Large intestine (tissue), 3 donors: ENCODE measurements around the gene TMEM259. TPM values are rescaled to one million over a fixed set of nuclear protein-coding genes. Genes with fewer than 3 reads are reported as not detected.

Experiments
- DNase-seq, 2 donors: peaks; one replicate each; pipeline versions ENCODE4 v3.0.0 to v3.0.0-alpha.2; 2013
- H3K27ac ChIP-seq: one replicate; pipeline ENCODE4 v1.5.1; 2013; ENCODE audit warnings: low read length
- H3K27me3 ChIP-seq: 2 replicates; pipeline ENCODE4 v1.6.1; 2013; ENCODE audit warnings: low read length; ENCODE audit not compliant: control insufficient read depth, insufficient read depth
- H3K36me3 ChIP-seq: 2 replicates; pipeline ENCODE4 v1.6.1; 2013; ENCODE audit warnings: low read length; ENCODE audit not compliant: control insufficient read depth, insufficient read depth
- H3K4me1 ChIP-seq: one replicate; pipeline ENCODE4 v1.6.1; 2013; ENCODE audit warnings: low read length; ENCODE audit not compliant: control insufficient read depth, insufficient read depth
- H3K4me3 ChIP-seq: one replicate; pipeline ENCODE4 v1.5.1; 2013; ENCODE audit warnings: low read length
- H3K9me3 ChIP-seq: one replicate; pipeline ENCODE4 v1.6.1; 2013; ENCODE audit warnings: mild to moderate bottlenecking, low read depth, low read length, moderate library complexity; ENCODE audit not compliant: control insufficient read depth
- WGBS: methylation state at CpG from one replicate; pipeline ENCODE4 v1.1.5; 2013; ENCODE audit warnings: low lambda C conversion rate; ENCODE audit not compliant: insufficient coverage; 5-methylcytosine and 5-hydroxymethylcytosine counted together
- polyA plus RNA-seq: library from polyadenylated mRNA; unstranded; fragments of 120-200 nt; gene quantifications from one replicate; pipeline ENCODE4 v1.2.1, GENCODE V29; 2013

TMEM259 gene
- polyA plus RNA-seq, 1 donor = 144 TPM

DNA sequence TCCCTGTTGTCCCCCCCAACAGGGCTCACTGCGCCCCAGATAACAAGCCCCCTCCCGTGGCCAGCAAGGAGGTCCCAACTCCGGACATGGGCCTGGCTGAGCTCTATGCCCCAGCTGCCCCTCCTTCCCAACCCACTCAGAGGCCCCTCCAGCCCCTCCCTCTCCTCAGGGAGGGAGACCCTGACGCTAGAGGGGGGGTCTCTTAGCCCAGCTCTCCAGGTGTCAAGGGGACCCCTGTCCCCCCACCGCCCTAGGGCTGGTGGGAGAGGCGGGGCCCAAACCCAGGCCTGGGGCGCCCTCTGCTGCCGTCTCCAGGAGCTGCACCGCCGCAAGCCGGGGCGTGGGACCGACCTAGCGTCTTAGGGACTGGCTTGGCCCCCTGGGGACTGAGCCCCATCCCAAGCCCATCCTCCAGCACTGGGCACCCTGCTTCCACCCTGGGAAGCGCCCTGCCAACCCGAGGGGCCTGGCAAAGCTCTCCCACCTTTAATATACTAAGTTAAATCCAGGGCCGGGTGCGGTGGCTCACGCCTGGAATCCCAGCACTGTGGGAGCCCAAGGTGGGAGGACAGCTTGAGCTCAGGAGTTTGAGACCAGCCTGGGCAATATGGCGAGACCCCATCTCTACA, 19.3 kb downstream of the TMEM259 start:
- H3K36me3 ChIP-seq = no peaks in the 10 kb centered on the region
- no CpG with 5 or more reads among the region's 20 CpGs for WGBS
- H3K27ac ChIP-seq = no peak overlapping the region
- H3K27me3 ChIP-seq = peaks cover 54% of the 10 kb centered on the region
- no peak overlapping the region for H3K4me3 ChIP-seq
- peaks cover 11% of the 10 kb centered on the region for H3K4me1 ChIP-seq
- DNase-seq = no peak
- peaks cover 14% of the 10 kb centered on the region for H3K9me3 ChIP-seq

DNA sequence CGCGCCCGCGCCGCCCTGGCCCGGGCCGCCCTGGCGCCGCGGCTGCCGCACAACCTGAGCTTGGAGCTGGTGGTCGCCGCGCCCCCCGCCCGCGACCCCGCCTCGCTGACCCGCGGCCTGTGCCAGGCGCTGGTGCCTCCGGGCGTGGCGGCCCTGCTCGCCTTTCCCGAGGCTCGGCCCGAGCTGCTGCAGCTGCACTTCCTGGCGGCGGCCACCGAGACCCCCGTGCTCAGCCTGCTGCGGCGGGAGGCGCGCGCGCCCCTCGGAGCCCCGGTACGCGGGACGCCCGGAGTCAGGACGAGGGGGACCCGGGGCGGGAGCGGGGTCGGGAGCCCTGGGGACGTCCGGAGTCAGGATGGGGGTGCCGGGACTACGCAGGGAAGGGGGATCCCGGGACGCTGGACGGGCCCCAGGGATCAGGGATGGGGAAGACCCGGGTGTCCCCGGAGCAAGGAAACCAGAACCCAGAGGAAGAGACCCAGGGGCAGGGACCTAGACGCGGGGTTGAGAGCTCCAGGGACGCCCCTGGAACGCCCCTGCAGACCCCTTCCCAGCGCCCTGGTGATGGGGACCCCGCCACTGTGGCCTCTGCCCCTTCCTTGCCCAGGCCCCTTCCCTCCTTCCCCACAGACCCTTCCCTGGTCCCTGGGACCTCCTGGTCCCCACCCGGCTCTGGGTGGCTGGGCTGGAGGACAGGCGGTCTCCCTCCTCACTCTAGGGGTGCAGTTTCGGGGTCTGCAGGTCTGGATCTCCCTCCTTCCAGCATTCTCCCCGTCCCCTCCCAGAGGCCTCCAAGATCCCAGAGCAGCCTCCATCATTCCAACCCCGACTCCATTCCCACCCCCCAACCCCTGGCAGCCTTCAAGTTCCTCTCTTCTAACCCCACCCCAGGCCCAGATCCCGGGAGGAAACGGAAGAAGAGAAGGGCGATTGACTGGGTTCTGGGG, 20.1 kb downstream of the TMEM259 start:
- DNase-seq = no peak
- Histone ChIP-seq H3K36me3 (no peaks in the 10 kb centered on the region), H3K4me3 (no peak overlapping the region), H3K4me1 (peaks cover 18% of the 10 kb centered on the region), H3K27ac (no peak overlapping the region), H3K9me3 (peaks cover 18% of the 10 kb centered on the region), H3K27me3 (peaks cover 62% of the 10 kb centered on the region)
- 33% methylated on average over 3 of the region's 73 CpGs for WGBS

DNA sequence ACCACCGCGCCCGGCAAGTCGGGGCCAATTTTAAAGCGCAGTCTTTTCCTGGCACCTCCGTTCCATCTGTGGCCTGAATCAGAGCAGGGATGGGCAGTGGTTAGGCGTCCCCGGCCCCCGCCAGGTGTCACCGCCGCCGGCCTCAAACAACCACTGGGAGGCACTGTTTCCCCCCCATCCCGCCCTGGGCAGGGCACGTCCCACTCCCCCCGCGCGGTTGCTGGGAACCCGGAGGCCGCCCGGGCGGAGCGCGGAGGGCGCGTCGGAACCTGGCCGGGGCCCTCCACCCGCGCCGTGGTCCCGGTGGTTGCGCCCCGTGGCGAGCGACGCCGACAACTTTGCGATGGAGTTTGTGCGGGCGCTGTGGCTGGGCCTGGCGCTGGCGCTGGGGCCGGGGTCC, 20.8 kb downstream of the TMEM259 start, which contains the start of gene GRIN3B:
Gene GRIN3B (plus strand): TSS at position 325 of the 400 bp plus-strand sequence. CDS start 19 bp downstream, at position 344.
- Histone ChIP-seq H3K27me3 (peaks cover 69% of the 10 kb centered on the region), H3K4me3 (no peak within 1 kb of the TSS), H3K36me3 (no peaks in the 10 kb centered on the region), H3K9me3 (peaks cover 18% of the 10 kb centered on the region), H3K4me1 (peaks cover 20% of the 10 kb centered on the region), H3K27ac (no peak within 1 kb of the TSS)
- peak in 1 of 2 donors; percentile 53 for DNase-seq
- no CpG with 5 or more reads among the region's 43 CpGs for WGBS

DNA sequence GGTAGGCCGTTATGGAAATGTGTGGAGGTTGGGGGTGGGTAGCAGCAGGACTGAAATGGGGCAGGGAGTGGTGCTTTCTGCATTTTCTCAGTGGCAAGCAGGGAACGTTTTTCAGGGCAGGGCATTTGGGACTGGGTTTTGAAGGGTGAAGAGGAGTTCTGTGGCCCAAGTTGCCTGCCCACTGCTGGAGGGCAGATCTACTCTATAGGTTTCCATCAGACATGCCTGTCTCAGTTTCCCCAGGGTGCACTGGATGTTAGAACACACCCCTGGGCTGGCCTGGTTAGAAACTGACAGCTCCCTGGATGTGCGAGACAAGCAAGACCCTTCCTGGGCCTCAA, 21.6 kb downstream of the TMEM259 start:
- Histone ChIP-seq H3K9me3 (peaks cover 11% of the 10 kb centered on the region), H3K36me3 (peaks cover 4% of the 10 kb centered on the region), H3K27me3 (peaks cover 71% of the 10 kb centered on the region), H3K27ac (no peak overlapping the region), H3K4me3 (no peak overlapping the region), H3K4me1 (peaks cover 20% of the 10 kb centered on the region)
- DNase-seq = no peak
- WGBS = 80% methylated on average over 1 of the region's 3 CpGs

DNA sequence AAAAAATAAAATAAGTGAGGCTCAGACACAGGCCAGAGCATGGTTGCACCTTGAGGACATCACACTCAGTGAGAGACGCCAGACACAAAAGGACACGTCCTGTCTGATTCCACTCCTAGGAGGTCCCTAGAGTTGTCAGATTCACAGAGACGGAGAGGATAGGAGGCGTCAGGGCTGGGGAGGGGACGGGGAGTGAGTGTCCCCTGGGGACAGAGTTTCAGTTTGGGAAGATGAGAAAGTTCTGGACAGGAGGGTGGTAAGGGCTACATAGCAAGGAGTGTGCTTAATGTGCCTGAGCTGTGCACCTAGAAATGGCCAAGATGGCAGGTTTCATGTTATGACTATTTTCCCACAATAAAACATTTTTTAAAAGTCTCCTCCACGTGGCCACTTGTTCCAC, 22.9 kb downstream of the TMEM259 start:
- Histone ChIP-seq H3K9me3 (peaks cover 12% of the 10 kb centered on the region), H3K36me3 (peaks cover 10% of the 10 kb centered on the region), H3K4me1 (peaks cover 20% of the 10 kb centered on the region), H3K27me3 (peaks cover 71% of the 10 kb centered on the region), H3K4me3 (no peak overlapping the region), H3K27ac (no peak overlapping the region)
- no CpG with 5 or more reads among the region's 6 CpGs for WGBS
- DNase-seq = no peak

DNA sequence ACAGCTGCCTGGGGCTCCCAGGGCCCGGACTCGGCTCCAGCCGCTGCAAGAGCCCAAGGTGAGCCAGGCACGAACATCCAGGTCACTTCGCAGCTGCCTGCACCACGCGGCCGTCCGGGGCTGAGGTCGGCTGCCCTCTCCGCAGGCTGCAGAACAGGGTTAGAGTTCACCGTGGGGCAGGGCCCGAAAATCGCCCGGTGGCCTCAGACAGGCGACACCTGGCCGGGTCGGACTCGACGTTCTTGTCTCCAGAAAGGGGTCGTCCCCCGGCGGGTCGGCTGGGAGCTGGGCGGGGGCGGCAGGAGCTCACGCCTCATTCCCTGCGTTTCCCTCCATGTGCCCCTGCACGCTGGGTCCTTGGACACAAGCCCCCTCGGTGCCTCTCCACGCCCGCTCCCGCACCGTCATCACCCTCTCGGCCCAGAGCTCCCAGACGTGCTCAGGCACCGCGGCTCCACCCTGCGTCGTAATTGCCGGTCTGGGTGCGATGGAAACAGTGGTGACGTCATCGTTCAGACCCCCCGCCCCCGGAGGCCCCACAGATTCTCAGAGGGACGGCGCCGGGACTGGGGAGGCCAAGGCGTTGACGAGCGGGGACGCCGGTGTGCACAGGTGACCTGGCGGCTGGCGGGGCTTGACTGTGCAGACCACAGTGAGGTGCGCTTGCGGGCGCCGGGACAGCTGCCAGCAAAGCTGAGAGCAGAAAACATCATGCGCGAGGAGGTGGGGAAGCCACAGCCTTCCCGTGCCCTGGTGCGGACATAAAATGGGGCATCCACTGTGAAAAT, 24.7 kb downstream of the TMEM259 start:
- Histone ChIP-seq H3K4me1 (peaks cover 14% of the 10 kb centered on the region), H3K4me3 (no peak overlapping the region), H3K27ac (no peak overlapping the region), H3K9me3 (peaks cover 22% of the 10 kb centered on the region), H3K36me3 (peaks cover 16% of the 10 kb centered on the region), H3K27me3 (peaks cover 58% of the 10 kb centered on the region)
- WGBS = no CpG with 5 or more reads among the region's 64 CpGs
- DNase-seq = peak; percentile 61 to 73

DNA sequence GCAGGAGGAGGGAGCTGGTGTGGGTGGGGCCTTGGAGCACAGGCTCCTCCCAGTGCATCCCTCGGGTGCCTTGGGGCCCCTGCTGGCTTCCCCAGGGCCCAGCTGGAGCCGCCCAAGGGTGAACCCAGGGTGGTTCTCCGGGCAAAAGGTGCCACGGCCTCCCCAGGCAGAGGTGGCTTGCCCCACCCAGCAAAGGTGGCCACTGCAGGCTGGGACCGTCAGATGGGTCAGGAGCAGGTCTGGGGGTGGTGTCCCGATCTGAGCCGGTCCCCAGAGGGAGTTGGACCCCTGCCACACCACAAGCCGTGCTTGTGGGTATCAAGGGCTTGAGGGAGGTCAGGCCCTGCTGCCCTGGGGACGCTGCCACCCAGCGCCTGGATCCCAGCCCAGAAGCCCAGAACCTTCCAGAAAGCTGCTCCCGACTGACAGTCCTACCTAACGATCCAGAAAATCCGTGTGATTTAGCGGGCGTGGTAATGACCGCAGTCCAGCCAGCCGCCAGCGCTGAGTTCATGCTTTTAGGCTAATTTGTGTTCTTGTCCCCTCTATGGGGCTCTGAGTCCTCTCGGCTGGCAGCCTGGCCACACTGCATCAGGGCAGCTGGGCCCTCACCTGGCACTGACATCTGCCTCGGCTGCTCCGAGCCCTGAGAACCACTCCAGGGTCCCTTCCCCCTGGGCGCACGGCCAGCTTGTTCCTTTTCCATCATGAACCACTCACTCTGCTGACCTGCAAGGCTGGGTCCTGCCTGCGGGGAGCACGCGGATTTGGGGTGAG, 25.7 kb downstream of the TMEM259 start:
- H3K4me1 ChIP-seq = peaks cover 9% of the 10 kb centered on the region
- peaks cover 52% of the 10 kb centered on the region for H3K27me3 ChIP-seq
- H3K4me3 ChIP-seq = no peak overlapping the region
- no CpG with 5 or more reads among the region's 26 CpGs for WGBS
- peaks cover 26% of the 10 kb centered on the region for H3K36me3 ChIP-seq
- peaks cover 27% of the 10 kb centered on the region for H3K9me3 ChIP-seq
- no peak overlapping the region for H3K27ac ChIP-seq
- DNase-seq = no peak

DNA sequence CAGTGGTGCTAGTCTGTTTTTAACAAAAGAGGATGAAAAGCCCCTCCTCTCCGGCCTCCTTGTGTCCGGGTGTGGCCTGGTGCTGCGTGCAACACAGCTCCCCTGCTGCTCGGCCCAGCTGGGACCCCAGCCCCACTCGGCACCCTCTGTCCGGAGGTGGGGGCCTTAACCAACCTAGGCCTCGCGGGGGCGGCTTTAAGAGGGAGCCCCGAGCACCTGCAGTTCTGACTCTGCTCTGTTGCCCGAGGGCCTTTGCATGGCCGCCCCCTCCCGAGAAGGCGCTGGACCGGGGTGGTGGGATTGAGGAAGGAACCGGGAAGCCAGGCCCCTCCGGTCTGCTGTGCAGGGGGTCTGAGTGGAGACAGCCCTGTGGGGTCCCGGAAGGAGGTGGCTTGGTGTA, 26.4 kb downstream of the TMEM259 start:
- peaks cover 32% of the 10 kb centered on the region for H3K36me3 ChIP-seq
- no peak overlapping the region for H3K4me3 ChIP-seq
- no peak overlapping the region for H3K27ac ChIP-seq
- WGBS = no CpG with 5 or more reads among the region's 18 CpGs
- H3K4me1 ChIP-seq = peaks cover 9% of the 10 kb centered on the region
- peaks cover 46% of the 10 kb centered on the region for H3K27me3 ChIP-seq
- peaks cover 27% of the 10 kb centered on the region for H3K9me3 ChIP-seq
- DNase-seq = no peak

DNA sequence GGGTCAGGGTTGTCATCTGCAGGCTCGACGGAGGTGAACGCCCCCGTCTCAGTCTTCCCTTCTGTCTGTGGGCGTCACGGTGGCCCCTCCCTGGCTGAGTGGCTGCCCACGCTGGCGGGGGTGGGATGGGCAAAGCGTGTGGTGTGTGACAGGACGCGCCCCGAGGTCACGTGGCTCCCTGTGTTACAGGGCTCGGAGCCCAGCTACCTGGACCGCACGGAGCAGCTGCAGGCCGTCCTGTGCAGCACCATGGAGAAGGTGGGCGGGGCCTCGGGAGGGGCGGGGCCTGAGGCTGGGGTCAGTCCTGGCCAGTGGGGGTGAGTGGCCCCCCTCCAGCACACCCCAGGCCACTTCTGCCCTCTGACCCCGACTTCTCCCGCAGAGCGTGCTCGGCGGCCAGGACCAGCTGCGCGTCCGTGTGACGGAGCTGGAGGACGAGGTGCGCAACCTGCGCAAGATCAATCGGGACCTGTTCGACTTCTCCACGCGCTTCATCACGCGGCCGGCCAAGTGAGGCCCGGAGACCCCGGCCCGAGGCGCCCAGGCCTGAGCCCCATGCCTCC, 27.0 kb downstream of the TMEM259 start:
- Histone ChIP-seq H3K27me3 (peaks cover 39% of the 10 kb centered on the region), H3K4me1 (peaks cover 9% of the 10 kb centered on the region), H3K27ac (no peak overlapping the region), H3K4me3 (no peak overlapping the region), H3K9me3 (peaks cover 27% of the 10 kb centered on the region), H3K36me3 (peaks cover 34% of the 10 kb centered on the region)
- DNase-seq = no peak
- WGBS = no CpG with 5 or more reads among the region's 43 CpGs
